Hematopoietic multipotent progenitor cell treated with erythropoietin and hydrocortisone succinate and interleukin-3 and kit ligand, for 4 days (in vitro differentiated cells): ENCODE measurements around the gene ADGRL3.
A peak's percentile ranks its signal among the peaks of the same experiment; 100 is the strongest.

Experiments used
- DNase-seq: peaks from one replicate; pipeline ENCODE4 v3.0.0-alpha.2; 2015

Gene ADGRL3

DNA sequence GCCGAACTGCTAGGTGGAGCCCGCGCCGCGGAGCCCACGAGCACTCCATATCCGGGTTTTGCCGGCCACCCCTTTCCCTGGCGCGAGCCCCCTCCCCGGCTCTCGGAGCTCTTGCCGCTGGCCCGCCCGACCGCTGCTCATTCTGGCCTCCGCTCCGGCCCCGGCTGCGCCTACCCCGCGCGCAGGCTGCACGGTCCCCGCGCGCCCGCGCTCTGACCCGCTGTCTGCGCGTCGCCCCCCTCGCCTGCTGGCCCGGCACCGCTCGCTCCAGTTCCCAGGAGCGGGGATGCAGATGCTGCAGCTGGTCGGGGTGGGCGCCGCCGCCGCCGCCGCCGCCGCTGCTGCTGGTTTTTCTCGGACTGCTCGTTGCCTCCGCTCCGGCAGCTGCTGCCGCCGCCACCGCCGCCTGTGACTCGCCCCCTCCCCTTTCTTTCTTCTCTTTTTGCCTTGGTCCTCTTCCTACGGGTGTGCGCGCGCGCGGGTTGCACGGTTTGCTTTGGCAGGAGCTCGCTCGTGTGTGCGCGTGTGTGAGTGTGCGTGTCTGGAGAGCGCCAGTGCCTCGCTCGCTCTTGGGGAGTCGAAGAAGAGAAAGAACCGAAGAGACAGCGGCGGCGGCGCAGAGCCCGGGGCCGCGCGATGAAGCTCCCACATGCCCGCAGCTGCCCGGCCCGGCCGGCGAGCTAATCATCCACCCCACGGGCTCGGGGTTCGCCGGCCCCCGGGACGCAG, at the start of gene ADGRL3:
Gene ADGRL3 (plus strand): TSS at position 140 of the 729 bp plus-strand sequence.
- peak; percentile 36 for DNase-seq

DNA sequence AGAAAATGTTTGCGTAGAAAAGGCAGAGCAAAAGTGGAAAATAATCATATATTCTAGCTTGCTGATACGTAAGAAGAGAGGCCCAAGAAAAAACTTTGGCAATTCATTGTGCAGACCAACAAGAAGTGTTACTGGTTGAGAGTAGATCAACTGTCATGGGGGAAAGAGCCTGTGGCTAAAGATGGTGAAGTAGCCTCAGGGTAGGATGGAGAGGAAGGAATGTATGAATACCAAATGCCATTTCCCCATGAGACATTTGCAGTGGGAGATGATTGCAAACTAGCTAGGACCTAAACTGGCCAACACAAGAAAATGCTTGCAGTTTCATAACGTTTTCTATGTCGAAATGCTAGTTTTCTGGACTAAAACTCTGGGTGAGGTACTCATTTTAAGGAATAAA, 47.7 kb upstream of the ADGRL3 start:
- DNase-seq = no peak

DNA sequence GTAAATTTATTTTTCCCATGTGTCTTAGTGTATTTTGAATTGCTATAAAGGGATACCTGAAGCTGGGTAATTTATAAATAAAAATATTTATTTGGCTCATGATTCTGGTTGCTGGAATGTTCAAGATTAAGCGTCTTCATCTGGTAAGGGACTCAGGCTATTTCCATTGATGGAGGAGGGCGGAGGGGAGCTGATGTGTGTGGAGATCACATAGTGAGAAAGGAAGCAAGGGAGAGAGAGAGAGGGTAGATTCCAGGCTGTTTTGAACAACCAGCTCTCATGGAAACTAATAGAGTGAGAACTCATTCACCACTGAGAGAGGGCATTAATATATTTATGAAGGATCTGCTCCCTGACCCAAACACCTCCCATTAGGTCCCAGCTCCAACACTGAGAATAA, 39.6 kb upstream of the ADGRL3 start:
- DNase-seq = no peak

DNA sequence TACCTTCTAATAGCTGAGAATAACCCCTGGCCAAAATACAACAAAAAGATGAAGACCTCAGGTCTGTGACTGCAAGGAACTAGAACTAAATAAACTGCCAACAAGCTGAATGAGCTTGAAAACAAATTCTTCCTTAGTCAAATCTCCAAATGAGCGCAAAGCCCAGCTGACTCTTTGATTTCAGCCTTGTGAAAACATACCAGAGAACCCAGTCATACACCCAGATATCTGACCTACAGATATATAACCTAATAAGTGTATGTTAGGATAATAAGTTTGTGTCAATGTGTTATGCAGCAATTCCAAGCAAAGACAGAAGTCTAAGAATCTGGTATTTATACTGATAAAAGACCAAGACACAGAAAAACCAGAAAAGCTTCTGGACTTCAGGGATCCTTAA, 38.0 kb upstream of the ADGRL3 start:
- no peak for DNase-seq

DNA sequence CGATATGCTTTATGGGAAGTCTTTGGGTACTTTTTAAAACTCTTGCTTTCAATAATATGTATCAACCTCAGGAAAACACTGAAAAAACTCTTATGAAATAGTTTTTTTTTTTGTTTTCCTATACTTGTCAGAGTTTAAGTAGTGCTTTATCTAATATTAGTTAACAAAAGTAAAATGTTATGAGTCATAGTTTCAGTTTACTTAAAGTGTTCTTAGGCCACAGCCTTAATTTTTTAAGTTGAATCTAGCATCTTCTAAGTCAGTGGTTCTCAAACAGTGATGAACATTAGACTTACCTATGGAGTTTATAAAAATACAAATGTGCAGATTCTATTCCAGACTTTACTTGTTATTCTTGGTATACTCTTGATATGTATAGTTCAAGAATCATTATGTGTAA, 26.3 kb upstream of the ADGRL3 start:
- no peak for DNase-seq

DNA sequence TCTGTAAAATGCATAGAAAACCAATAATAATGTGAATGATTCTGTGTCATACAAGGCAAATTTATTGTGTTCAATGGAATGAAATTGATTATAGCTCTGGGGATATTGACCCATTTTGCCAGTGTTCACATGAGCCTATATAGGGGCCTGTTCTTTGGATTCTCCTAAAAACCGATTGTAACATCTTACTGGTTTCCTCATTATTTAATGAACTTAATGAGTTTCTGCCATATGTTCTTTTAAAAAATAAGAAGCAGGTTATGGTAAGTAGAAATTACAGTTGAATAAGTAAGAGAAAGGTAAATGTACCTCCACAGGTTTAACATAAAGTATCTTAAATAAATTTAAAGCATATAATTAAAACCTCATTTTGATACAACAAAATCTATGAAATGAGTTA, 24.6 kb upstream of the ADGRL3 start:
- DNase-seq = no peak

DNA sequence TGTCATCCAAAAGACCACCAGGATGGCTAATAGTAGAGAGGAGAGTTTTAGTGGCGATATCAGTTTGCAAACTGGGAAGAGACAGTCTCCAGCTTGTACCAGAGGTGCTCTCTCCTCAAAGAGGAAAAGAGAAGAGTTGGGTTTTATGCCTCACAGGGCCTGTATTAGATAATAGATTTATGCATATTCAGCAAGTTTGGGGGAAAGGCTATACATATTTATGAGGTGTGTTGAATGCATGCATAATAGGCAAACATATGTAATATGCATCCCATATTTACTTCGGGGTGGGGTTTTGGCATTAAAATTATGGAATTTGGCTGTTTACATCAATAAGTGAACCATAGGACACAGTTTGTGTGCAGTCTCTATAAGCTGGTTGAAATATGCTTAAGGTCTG, 22.8 kb upstream of the ADGRL3 start:
- DNase-seq = no peak

DNA sequence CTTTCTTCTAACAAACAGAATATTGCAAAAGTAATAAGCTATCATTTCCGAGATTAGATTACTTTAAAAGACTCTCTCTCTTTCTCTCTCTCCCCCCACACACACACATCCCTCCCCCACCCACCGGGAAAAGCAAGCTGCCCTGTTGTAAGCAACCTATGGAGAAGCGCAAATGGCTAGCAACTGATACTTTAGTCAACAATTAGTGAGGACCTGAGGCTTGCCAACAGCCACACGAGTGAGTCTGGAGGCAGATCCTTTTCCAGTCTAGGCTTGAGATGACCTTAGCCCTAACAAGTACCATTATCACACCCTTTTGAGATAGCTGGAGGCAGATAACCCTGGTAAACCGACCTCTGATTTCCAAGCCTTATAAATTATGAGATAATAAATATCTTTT, 19.7 kb upstream of the ADGRL3 start:
- DNase-seq = no peak

DNA sequence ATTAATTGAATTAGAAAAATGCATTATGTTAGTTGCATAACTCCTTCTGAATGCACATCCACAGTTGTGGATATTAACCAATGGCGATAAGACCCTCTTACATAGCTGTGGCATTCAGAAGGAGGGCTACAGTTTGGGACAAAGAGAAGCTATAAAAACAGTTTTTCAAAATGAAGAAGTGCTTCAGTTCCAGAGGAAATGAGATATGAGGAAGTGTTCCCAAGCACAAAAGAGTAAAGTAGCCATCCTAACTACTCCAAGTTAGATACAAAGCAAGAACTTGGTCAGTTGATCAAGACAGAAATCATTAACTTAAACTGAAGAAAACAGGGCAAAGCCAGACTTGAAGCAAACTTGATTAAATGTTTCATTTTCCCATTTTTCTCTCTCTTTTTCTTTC, 17.2 kb upstream of the ADGRL3 start:
- DNase-seq = peak; percentile 21

DNA sequence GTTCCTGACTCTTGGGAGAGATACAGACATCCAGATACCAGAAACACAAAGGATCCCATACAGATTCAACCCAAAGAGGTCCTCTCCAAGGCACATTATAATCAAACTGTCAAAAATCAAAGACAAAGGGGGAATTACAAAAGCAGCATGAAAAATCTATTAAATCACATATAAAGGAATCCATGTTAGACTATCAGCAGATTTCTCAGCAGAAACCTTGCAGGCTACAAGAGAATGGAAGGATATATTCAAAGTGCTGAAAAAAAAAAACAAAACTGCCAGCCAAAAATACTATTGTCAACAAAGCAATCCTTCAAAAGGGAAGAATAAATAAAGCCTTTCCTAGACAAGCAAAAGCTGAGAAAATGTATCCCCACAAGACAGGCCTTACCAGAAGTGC, 14.8 kb upstream of the ADGRL3 start:
- DNase-seq = no peak

DNA sequence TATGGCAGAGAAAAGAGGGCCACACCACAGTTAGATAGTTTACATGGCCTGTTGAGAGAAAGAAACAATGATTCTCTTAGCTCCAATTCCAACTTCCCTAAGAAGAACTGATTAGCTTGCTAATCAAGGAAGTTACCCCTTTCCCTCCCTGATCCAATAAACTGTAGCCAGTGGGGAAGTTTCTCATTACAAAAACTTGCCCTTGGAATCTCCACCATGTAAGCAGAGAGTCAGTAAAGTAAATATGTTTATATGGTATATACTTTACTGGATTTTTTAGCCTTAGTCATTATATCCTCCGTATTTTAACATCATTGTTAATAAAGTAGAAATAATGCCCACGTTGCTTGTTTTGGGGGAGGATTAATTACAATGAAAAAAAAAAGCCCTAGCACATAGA, 7.7 kb upstream of the ADGRL3 start:
- no peak for DNase-seq

DNA sequence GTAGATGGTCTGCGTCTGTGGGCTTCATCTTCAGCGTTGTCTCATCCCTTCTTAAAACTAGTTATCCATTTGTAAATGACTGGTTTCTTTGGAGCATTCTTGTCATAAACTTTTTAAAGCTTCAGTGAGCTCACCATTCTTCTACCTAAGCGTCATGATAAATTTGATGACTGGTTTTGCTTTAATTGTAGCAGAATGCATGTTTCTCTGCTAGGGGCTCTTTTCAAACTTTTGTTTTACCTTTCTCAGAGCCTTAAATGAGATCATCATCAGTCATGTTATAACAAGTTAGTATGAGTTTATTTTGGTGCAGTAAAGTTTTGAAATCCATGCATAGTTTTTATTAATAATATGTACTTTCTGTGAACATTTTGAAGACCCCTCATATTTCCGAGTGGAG, 6.3 kb upstream of the ADGRL3 start:
- no peak for DNase-seq

DNA sequence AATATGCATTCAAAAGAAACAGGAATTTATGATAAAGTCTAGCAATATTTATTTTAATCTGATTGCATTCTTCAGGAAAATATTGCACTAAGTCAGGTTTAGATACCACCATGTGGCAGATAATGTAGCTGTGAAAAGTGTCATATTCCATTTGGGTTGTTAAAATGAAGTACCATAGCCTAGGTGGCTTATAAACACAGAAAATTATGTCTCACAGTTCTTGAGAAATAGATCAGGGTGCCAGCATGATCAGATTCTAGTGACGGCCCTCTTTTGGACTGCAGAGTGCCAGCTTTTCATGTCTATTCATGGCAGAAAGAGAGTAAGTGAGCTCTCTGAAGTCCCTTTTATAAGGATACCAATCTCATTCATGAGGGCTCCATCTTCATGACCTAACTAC, 5.6 kb upstream of the ADGRL3 start:
- no peak for DNase-seq

DNA sequence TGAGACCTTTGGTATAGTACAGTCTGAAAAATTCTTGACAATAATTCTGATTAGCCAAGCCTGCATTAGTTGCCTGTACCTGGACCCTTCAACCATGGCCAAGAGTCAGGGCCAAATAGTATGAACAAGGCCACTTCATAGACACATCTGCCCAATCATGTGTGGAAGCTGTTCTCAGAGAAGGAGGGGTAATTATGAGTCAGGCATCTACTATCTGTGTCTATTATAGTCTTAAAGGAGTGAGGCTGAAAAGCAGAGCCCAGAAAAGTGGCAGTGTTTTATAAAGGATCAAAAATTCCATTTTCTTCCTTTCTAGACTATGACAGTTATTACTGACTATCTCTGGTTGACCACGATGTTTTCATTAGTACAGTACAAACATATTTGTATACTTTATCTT, 5.0 kb upstream of the ADGRL3 start:
- DNase-seq = no peak

DNA sequence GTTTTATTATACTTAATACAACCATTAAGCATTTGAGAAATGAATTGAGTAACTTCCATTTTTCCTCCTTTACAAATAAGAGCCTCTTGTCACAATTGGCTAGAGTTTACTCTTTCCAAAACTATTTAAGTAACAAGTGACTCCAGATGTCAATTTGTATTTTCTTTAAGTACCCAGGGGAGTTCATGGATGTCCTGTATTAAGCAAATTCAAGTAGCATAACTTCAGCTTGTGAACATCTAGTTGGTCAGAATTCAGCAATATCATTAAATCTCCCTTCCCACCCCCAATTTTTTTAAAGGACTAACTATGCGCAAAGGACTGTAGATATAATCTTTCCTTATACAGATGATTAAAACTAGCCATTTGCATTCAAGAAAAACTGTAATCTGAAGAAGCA, 1.4 kb upstream of the ADGRL3 start:
- DNase-seq = no peak

DNA sequence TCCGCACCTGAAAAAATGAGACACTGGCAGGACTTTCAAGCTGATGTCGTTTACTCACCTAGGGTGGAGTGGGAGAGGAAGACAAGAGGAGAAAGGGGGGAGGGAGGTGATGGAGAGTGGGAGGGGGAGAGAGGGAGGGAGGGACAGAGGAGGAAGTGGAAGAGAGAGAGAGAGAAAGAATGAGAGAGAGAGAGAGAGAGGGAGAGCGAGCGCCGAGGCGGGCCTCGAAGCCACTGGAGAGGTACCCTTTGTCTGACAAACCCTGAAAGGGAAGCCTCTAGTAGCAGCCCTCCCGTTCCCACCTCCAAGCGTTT, 296 bp upstream of the ADGRL3 start:
- no peak for DNase-seq

DNA sequence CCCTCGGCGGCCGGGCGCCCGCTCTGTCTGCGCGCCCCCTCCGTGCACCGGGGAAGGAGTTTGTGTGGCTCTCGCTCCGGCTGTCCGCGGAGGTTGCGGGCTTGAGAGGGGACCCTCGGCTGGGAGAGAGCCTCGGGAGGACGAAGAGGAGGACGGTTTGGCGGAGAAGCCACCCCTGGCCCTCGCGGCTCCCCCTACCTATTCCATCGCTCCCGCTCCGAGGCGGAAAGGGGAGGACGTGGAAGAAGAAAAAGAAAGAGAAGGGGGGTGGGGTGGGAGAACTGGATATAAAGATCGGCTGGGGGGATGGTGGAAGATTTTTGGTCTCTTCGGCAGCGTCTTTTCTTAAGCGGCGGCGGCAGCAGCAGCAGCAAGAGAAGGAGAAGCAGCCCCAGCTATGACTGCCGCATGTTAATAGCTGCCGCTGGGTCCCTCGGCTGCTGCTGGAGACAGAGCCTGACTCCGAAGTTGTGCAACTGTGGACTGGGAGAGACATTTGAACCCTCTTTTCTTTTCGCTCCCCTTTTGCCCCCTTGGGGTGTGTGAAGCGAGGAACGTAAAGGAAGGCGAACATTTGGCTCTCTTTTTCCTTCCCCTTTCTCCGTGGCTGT, 895 bp downstream of the ADGRL3 start:
- peak; percentile 50 for DNase-seq

DNA sequence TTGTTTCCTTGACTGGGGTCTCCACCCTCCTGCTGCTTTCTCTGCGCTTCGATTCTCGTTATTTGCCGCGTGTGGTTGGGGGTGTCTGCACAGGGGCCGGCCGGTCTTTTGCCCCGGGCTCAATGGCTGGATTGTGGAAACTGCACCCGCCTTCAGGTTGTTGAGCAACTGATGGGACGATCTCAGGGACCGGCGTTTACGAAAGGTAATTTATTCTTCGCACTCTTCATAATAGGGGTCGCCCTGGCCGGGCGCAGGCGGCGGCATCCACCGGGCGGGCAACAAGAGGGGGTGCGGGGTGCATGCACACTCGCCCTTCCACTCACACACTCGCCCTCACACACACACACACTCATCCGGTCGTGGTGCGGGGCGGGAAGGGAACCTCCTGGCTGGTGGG, 1.4 kb downstream of the ADGRL3 start:
- DNase-seq = peak; percentile 4

DNA sequence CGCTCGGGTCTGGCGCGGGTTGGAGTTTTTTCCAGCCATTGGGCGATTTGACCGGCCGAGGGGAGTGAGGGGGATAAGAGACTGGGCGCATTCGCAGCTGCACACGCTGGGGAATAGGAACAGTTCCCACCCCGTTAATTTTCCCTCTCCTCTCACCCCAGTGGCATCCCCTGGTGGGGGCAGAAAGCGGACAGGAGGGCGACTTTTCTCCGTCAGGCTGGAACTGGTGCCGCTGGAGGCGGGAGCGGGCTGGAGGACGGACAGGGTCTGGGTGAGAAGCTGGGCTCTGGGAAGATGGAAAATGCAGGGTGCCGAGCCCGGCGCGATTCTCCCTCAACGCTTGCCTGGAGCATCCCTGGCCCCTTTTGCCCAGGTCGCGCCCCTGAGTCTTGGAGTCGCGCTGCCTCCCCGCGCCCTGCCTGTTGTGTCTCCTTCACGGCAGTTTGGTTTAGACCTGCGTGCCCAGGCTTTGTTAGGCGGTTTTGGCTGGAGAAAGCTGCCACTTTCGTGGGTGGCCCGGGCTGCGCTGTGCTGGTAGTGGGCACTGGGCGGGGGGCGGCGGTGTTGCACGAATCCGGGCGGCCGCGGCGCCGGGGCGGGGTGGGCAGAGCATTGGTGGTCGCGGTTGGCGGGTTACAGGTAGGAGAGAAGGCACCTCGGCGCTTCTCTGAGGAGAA, 2.0 kb downstream of the ADGRL3 start:
- peak; percentile 1 for DNase-seq

DNA sequence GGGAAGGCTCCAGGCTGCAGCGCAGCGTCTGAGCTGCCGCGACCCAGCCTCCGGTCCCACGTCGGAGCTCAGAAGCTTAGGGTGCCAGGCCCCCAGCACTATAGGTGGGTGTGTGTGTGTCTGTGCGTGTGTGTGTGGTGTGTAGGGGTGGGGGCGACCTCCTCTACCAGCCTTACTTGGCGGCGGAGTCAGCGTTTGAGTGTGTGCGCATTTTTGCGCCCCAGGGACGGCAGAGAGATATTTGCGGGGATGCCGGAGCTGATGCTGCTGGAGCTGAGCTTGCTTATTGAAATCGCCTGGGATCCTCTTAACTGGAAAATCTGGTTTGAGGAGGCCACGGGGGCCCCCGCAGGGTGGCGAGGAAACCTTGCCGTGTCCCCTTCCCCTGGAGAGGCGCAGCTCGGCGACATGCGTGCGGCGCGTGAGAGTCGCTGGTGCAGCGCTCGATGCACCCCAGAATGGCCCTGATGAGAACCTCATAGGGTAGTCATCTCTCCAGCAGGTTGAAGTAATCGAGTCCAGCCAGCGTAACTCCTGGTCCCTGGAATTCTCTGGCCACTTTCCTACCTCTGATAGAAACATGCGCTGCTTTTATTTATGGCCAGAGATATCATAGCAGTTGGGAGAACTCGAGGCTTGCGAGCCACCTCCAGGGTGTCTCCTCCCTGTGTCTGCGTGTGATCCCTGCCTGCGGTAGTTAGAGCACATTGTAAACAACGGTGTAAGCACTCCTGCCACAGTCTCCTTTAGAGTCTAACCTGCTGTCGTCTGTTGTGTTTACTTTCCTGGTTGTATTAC, 2.7 kb downstream of the ADGRL3 start:
- DNase-seq = peak; percentile 4

DNA sequence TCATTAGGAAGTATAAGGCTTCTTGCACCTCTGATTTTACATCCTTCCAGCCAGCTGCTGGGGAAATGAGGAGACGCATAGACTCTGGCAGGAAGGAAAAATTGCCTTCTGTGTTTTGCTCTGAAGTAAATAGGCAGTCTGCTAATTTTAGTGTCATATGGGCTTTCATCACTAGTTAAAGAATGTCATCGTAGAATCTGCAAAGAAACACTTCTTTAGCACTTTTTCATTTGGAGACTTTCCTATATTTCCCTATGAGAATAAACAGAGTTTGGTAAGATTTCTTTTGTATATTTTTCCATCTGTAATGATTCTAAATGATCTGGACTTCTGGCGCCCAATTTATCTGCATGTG, 3.3 kb downstream of the ADGRL3 start:
- no peak for DNase-seq

DNA sequence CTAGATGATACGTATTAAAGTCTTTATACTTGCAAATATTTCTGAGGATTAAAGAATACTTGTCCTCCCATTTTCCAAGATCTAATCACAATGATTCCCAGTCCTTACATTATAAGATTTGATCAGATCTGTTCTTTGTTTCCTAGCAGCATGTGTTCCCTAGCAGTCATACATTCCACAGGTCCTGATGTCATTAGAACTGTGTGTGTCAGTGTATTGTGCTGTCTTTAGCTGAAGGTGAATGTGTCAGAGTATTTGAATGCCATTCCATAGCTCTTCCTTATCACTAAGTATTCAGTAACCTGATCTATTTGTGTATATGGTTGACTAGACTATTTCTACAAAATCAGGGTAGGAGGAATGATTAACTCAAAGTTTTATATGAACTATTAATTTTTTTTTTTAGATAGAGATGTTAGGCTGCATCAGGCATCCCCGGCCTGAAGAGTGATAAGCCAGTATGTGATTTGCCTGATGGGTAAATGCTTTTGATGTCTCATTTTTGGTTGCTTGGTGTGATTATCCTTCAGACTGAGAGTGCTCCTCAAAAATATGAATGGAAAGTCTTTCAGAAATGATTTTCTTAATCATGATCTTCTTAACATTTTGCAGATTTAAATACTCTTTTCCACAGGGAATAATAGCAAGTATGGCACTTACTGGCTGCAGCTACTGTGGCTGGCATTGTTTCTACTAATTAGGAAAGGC, 4.4 kb downstream of the ADGRL3 start:
- no peak for DNase-seq

DNA sequence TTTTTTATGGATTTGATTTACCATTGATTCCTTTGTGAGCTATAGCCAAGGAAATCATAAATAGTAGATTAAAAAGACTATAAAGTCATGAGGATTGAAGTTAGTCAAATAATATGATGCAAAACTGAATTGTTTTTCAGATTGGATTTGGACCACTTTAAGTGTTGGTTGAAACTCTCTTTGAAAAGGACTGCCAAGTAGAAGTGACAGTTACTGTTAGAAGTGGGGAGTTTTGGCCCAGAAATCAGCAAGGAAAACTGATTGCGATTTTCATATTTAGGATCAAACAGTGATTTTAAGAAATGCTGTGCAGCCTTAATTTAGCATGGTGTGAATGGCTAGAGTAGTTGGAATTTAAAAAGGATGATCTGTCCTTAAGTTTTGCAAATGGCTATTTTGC, 4.9 kb downstream of the ADGRL3 start:
- no peak for DNase-seq
